HG03025 (cell line): Measurements from ENCODE around the gene LPAR2.

ENCODE experiments used
- ATAC-seq: cut with Tn5 transposase; IDR thresholded peaks from one replicate; pipeline ENCODE4 v1.9.1; 2021; ENCODE audit warnings: mild to moderate bottlenecking, moderate library complexity; ENCODE audit not compliant: unreplicated experiment, low FRiP score

Gene LPAR2

GRCh38 chr19:19602136-19602712 is 25.8 kb downstream of the LPAR2 start:
- ATAC-seq = no peak

- ATAC-seq = no peak
These were observed 27.2 kb downstream of the LPAR2 start for GRCh38 chr19:19600793-19601330.

- ATAC-seq = peak; percentile 40
These were observed 29.1 kb downstream of the LPAR2 start for GRCh38 chr19:19598728-19599451.

- no peak for ATAC-seq
These were observed 30.2 kb downstream of the LPAR2 start for GRCh38 chr19:19597809-19598306.

- no peak for ATAC-seq
These were observed 32.8 kb downstream of the LPAR2 start for GRCh38 chr19:19595171-19595701.

- ATAC-seq = no peak
These were observed 33.6 kb downstream of the LPAR2 start for GRCh38 chr19:19594381-19594780.

GRCh38 chr19:19592690-19593089 is 35.3 kb downstream of the LPAR2 start:
- no peak for ATAC-seq

GRCh38 chr19:19591133-19591825 is 36.7 kb downstream of the LPAR2 start:
- no peak for ATAC-seq

GRCh38 chr19:19588546-19588945 is 39.5 kb downstream of the LPAR2 start:
- ATAC-seq = no peak

- ATAC-seq = no peak
These were observed 40.2 kb downstream of the LPAR2 start for GRCh38 chr19:19587771-19588170.

- no peak for ATAC-seq
These were observed 43.7 kb downstream of the LPAR2 start for GRCh38 chr19:19584356-19584755.

GRCh38 chr19:19582471-19582870 is 45.5 kb downstream of the LPAR2 start:
- ATAC-seq = no peak

GRCh38 chr19:19581391-19581790 is 46.6 kb downstream of the LPAR2 start:
- no peak for ATAC-seq

- no peak for ATAC-seq
These were observed 47.6 kb downstream of the LPAR2 start for GRCh38 chr19:19580418-19580817.

- no peak for ATAC-seq
These were observed 48.3 kb downstream of the LPAR2 start for GRCh38 chr19:19579533-19580361.

- no peak for ATAC-seq
These were observed 49.8 kb downstream of the LPAR2 start for GRCh38 chr19:19578252-19578651.

GRCh38 chr19:19575411-19575810 is 52.6 kb downstream of the LPAR2 start:
- ATAC-seq = no peak
